B cell (primary cell): ENCODE results near the gene SIPA1L3. TPM values are rescaled to one million over a fixed set of nuclear protein-coding genes. Genes with fewer than 3 reads are reported as not detected.

Source experiments
- ATAC-seq: fragments of 200-7000 bp; cut with Tn5 transposase; one replicate; pipeline ENCODE4 v1.10.0; 2021; ENCODE audit warnings: low read depth, mild to moderate bottlenecking, moderate number of reproducible peaks, moderate library complexity
- CTCF ChIA-PET: fragments of 350-600 bp; sonication (Branson Sonifier 250); formaldehyde crosslinking; loops from one replicate; lab custom pipeline; 2021; ENCODE audit warnings: antibody characterized with exemption, inconsistent platforms; lab: Charles Lee
- POLR2A ChIA-PET: fragments of 350-600 bp; sonication (Branson Sonifier 250); formaldehyde crosslinking; loops from one replicate; lab custom pipeline; 2021; ENCODE audit warnings: antibody characterized with exemption; lab: Charles Lee
- DNase-seq: peaks from one replicate; pipeline ENCODE4 v3.0.0; 2013
- H2AFZ ChIP-seq: 2 replicates; pipeline ENCODE4 v1.6.1; 2012; ENCODE audit warnings: mild to moderate bottlenecking, low read depth, low read length; ENCODE audit not compliant: insufficient read depth, poor library complexity, severe bottlenecking
- H3K27ac ChIP-seq, 2 donors: 1 replicate in 1 of 2; 2 replicates in 1 of 2; pipeline ENCODE4 v1.5.1; 2012 to 2013; ENCODE audit warnings: low read length in 2 of 2, mild to moderate bottlenecking in 2 of 2, moderate library complexity in 1 of 2
- H3K27me3 ChIP-seq, 4 experiments: fragments of 200-600 bp in 1 of 4; sonication (generic) in 1 of 4; replicated peaks in 1 of 4; 1 replicate in 2 of 4; 2 replicates in 2 of 4; pipeline versions ENCODE4 v1.6.1 to v1.7.0; 2013 to 2016; ENCODE audit warnings: low read length in 3 of 4, mild to moderate bottlenecking in 2 of 4, mixed read lengths in 1 of 4, moderate library complexity in 1 of 4; ENCODE audit not compliant: insufficient read depth in 4 of 4, control insufficient read depth in 3 of 4; ENCODE audit errors: control extremely low read depth in 1 of 4
- H3K36me3 ChIP-seq, 2 experiments: replicated peaks in 1 of 2; 1 replicate in 1 of 2; 2 replicates in 1 of 2; pipeline versions ENCODE4 v1.6.1 to v1.7.1; 2013; ENCODE audit warnings: low read length in 1 of 2; ENCODE audit not compliant: insufficient read depth in 2 of 2, control insufficient read depth in 1 of 2; ENCODE audit errors: control extremely low read depth in 1 of 2, extremely low read depth in 1 of 2
- H3K4me1 ChIP-seq, 2 donors: fragments of 200-600 bp in 1 of 2; sonication (generic) in 1 of 2; 1 replicate in 1 of 2; 2 replicates in 1 of 2; pipeline versions ENCODE4 v1.5.1 to v1.6.1; 2013 to 2017; ENCODE audit warnings: low read length in 2 of 2; ENCODE audit not compliant: control insufficient read depth in 2 of 2, insufficient read depth in 2 of 2
- H3K4me2 ChIP-seq: replicated peaks from 2 replicates; pipeline ENCODE3; 2012; ENCODE audit warnings: mild to moderate bottlenecking, low read depth, low read length; ENCODE audit not compliant: poor library complexity, severe bottlenecking
- H3K4me3 ChIP-seq, 5 experiments: fragments of 200-600 bp in 1 of 5; sonication (generic) in 1 of 5; 1 replicate in 3 of 5; 2 replicates in 2 of 5; pipeline versions ENCODE4 v1.5.1 to v1.7.0; 2011 to 2016; ENCODE audit warnings: low read length in 4 of 5, mild to moderate bottlenecking in 4 of 5, low read depth in 2 of 5, control low read depth in 1 of 5, moderate library complexity in 1 of 5; ENCODE audit not compliant: insufficient read depth in 1 of 5; ENCODE audit errors: control extremely low read depth in 1 of 5, extremely low read depth in 1 of 5
- H3K79me2 ChIP-seq: fragments of 200-600 bp; sonication (generic); one replicate; pipeline ENCODE4 v1.6.0; 2016; ENCODE audit warnings: low read length; ENCODE audit not compliant: control insufficient read depth, insufficient read depth
- H3K9ac ChIP-seq: fragments of 200-600 bp; sonication (generic); 2 replicates; pipeline ENCODE4 v1.6.1; 2017; ENCODE audit warnings: mild to moderate bottlenecking, low read length, moderate library complexity
- H3K9me3 ChIP-seq, 3 donors: one replicate each; pipeline versions ENCODE4 v1.6.1 to v1.7.1; 2013; ENCODE audit warnings: low read length in 2 of 3; ENCODE audit not compliant: control insufficient read depth in 2 of 3, insufficient read depth in 1 of 3; ENCODE audit errors: control extremely low read depth in 1 of 3
- H4K20me1 ChIP-seq: 2 replicates; pipeline ENCODE4 v1.6.0; 2012; ENCODE audit warnings: mild to moderate bottlenecking, low read length; ENCODE audit not compliant: insufficient read depth, control insufficient read depth, poor library complexity, severe bottlenecking
- H3K27ac Mint-ChIP-seq: one replicate; pipeline ENCODE4 v1.8.0; 2021; ENCODE audit warnings: mixed read lengths
- H3K27me3 Mint-ChIP-seq: one replicate; pipeline ENCODE4 v1.8.0; 2021; ENCODE audit warnings: mixed read lengths
- H3K4me1 Mint-ChIP-seq: one replicate; pipeline ENCODE4 v1.8.0; 2021; ENCODE audit warnings: mixed read lengths
- H3K4me3 Mint-ChIP-seq: one replicate; pipeline ENCODE4 v1.8.0; 2021; ENCODE audit warnings: mixed read lengths
- H3K9me3 Mint-ChIP-seq: one replicate; pipeline ENCODE4 v1.8.0; 2022; ENCODE audit warnings: mixed read lengths; ENCODE audit not compliant: insufficient read depth
- EZH2 ChIP-seq: IDR thresholded peaks from 2 replicates; pipeline ENCODE4 v1.6.1; 2012; ENCODE audit warnings: borderline replicate concordance, low read depth, mild to moderate bottlenecking, moderate library complexity, low read length; ENCODE audit not compliant: insufficient read depth, poor library complexity, severe bottlenecking
- WGBS: methylation state at CpG from one replicate; pipeline ENCODE4 v1.1.5; 2013; ENCODE audit warnings: missing lambda C conversion rate; ENCODE audit not compliant: insufficient coverage; 5-methylcytosine and 5-hydroxymethylcytosine counted together
- intact Hi-C: fragments of 100-400 bp; cut with micrococcal nuclease; formaldehyde crosslinking; loops from one replicate; pipeline ENCODE4 v1.10.0; 2022
- polyA plus RNA-seq: library from polyadenylated mRNA; depleted of rRNA; stranded (reverse); fragments of >200 nt; gene quantifications from 2 replicates; pipeline ENCODE4 v1.2.3, GENCODE V29; 2012
- total RNA-seq, 2 donors: library from RNA; stranded (reverse); fragments of 120-200 nt in 1 of 2; gene quantifications; 1 replicate in 1 of 2; 2 replicates in 1 of 2; pipeline versions ENCODE4 v1.2.3 to v1.2.4, GENCODE V29; 2013 to 2022
- TF ChIP-seq, protein P1 (sequence below): fragments of 200-600 bp; IDR thresholded peaks from one replicate; pipeline ENCODE4 v1.8.0; 2022; ENCODE audit warnings: antibody characterized with exemption, mild to moderate bottlenecking

The SIPA1L3 gene
- total and polyA plus RNA-seq, 2 donors (not counting 1 experiment from before 2014, with no cell fraction given) = 48.3 to 295 TPM

DNA sequence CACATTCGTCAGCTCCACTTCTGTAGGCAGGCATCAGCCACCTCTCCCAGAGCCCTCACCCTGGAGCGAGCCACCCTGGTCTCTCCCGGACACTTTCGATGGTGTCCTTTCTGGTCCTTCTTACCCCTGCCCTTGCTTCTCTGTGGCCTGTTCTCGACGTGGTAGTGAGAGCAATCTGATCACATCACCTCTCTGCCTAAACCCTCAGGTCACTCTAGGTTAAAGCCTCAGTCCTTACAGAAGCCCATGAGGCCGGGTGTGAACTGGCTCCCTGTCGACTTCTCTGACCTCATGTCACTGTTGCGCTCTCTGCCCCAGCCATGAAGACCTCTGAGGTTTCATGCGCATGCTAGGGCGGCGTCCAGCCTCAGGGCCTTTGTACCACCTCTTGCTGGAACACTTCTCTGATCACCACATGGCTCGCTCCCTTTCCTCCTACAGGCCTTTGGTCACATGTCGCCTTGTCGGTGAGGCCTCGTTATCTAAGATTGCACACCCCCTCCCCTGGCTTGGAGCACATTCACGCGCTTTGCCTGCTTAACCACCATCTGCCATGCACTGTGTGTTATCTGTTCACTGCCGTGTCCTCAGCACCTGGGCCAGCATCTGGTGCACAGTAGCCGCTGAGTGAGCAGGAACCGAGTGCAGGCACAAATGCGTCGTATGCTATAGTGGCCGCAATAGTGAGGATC is 215.5 kb downstream of the SIPA1L3 start:
- intact Hi-C loops = no loop called here
- TF ChIP-seq EZH2 = no peak
- TF ChIP-seq, protein P1, sequence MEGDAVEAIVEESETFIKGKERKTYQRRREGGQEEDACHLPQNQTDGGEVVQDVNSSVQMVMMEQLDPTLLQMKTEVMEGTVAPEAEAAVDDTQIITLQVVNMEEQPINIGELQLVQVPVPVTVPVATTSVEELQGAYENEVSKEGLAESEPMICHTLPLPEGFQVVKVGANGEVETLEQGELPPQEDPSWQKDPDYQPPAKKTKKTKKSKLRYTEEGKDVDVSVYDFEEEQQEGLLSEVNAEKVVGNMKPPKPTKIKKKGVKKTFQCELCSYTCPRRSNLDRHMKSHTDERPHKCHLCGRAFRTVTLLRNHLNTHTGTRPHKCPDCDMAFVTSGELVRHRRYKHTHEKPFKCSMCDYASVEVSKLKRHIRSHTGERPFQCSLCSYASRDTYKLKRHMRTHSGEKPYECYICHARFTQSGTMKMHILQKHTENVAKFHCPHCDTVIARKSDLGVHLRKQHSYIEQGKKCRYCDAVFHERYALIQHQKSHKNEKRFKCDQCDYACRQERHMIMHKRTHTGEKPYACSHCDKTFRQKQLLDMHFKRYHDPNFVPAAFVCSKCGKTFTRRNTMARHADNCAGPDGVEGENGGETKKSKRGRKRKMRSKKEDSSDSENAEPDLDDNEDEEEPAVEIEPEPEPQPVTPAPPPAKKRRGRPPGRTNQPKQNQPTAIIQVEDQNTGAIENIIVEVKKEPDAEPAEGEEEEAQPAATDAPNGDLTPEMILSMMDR = no peak
- H3K9ac ChIP-seq = no peak overlapping the region
- Mint-ChIP-seq H3K4me1 (no peaks in the 10 kb centered on the region), H3K27ac (no peak overlapping the region), H3K4me3 (no peak overlapping the region), H3K27me3 (no peaks in the 10 kb centered on the region), H3K9me3 (no peaks in the 10 kb centered on the region)
- WGBS = 98% methylated on average over 24 of the region's 24 CpGs
- no peak overlapping the region for H3K4me3 ChIP-seq
- no peak overlapping the region for H3K27ac ChIP-seq
- H3K4me2 ChIP-seq = no peak overlapping the region
- peaks cover 44% of the 10 kb centered on the region for H4K20me1 ChIP-seq
- no peaks in the 10 kb centered on the region for H3K4me1 ChIP-seq
- peaks cover 37% of the 10 kb centered on the region for H3K79me2 ChIP-seq
- ChIA-PET CTCF (interaction anchor here (0.7 kb wide), 1 partner anchor 68 kb away, joined by 3 read pairs; no protein-coding TSS in a partner anchor), POLR2A (interaction anchor here (0.7 kb wide), 1 partner anchor 44 kb away, joined by 3 read pairs; no protein-coding TSS in a partner anchor)
- H3K36me3 ChIP-seq = peaks cover 24 to 50% of the 10 kb centered on the region in 2 experiments
- no peak for ATAC-seq
- H3K27me3 ChIP-seq = no peaks in the 10 kb centered on the region
- no peak overlapping the region for H2AFZ ChIP-seq
- peaks cover 0 to 22% (median 0%) of the 10 kb centered on the region in 3 donors for H3K9me3 ChIP-seq
- DNase-seq = no peak

DNA sequence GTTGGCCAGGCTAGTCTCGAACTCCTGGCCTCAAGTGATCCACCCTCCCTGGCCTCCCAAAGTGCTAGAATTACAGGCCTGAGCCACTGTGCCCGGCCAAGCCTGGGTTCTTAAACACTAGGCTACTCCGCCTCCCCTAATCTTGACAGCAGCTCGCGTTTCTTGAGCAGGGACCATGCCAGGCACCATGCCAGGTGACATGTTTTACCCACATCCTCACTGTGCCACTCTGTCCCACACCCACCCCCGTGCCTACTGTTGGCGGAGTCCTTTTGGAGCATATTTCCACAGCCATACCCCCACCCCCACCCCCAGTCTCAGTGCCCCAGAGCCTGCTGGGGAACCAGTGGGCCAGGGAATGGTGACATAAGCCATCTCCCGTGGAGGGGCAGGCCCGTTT is 218.2 kb downstream of the SIPA1L3 start:
- Histone ChIP-seq H2AFZ (no peak overlapping the region), H3K4me2 (no peak overlapping the region), H3K79me2 (peaks cover 24% of the 10 kb centered on the region), H3K4me3 (no peak overlapping the region), H3K4me1 (no peaks in the 10 kb centered on the region), H3K27me3 (no peaks in the 10 kb centered on the region), H3K9me3 (peaks cover 0 to 22% (median 0%) of the 10 kb centered on the region in 3 donors), H3K27ac (no peak overlapping the region), H3K36me3 (peaks cover 18 to 38% of the 10 kb centered on the region in 2 experiments), H4K20me1 (peaks cover 40% of the 10 kb centered on the region), H3K9ac (no peak overlapping the region)
- Mint-ChIP-seq H3K4me1 (no peaks in the 10 kb centered on the region), H3K27ac (no peak overlapping the region), H3K9me3 (no peaks in the 10 kb centered on the region), H3K27me3 (no peaks in the 10 kb centered on the region), H3K4me3 (no peak overlapping the region)
- ChIA-PET CTCF (no interaction called here), POLR2A (interaction anchor here (0.6 kb wide), 1 partner anchor 92 kb away, joined by 3 read pairs; no protein-coding TSS in a partner anchor)
- TF ChIP-seq, protein P1 = no peak
- no peak for TF ChIP-seq EZH2
- ATAC-seq = no peak
- intact Hi-C loops = no loop called here
- WGBS = 99% methylated on average over 7 of the region's 9 CpGs
- no peak for DNase-seq
